Activated T-cell treated with anti-CD3 and anti-CD28 coated beads, Interleukin-2, amount 50 U/mL, for 24 hours (primary cell): ENCODE data around the gene ABHD5.

Source experiments
- DNase-seq: peaks from one replicate; pipeline ENCODE4 v3.0.0-alpha.2; 2020
- H3K27ac Mint-ChIP-seq: 2 replicates; pipeline ENCODE4 v1.8.0; 2020; ENCODE audit warnings: mild to moderate bottlenecking, mixed read lengths
- H3K27me3 Mint-ChIP-seq: 2 replicates; pipeline ENCODE4 v1.8.0; 2020; ENCODE audit warnings: mixed read lengths
- H3K36me3 Mint-ChIP-seq: 2 replicates; pipeline ENCODE4 v1.8.0; 2020; ENCODE audit warnings: low read depth, mixed read lengths
- H3K4me1 Mint-ChIP-seq: 2 replicates; pipeline ENCODE4 v1.8.0; 2020; ENCODE audit warnings: low read depth, mixed read lengths
- H3K4me3 Mint-ChIP-seq: 2 replicates; pipeline ENCODE4 v1.8.0; 2020; ENCODE audit warnings: mild to moderate bottlenecking, moderate library complexity, mixed read lengths
- H3K9me3 Mint-ChIP-seq: 2 replicates; pipeline ENCODE4 v1.8.0; 2020; ENCODE audit warnings: mixed read lengths

ABHD5 gene

GRCh38 chr3:43723121-43723734 is 32.5 kb downstream of the ABHD5 start:
- no peak for DNase-seq
- Mint-ChIP-seq H3K4me1 (no peaks in the 10 kb centered on the region), H3K4me3 (no peak overlapping the region), H3K27ac (no peak overlapping the region), H3K36me3 (peaks cover 40% of the 10 kb centered on the region), H3K27me3 (no peaks in the 10 kb centered on the region), H3K9me3 (no peaks in the 10 kb centered on the region)

GRCh38 chr3:43726521-43726920 is 35.8 kb downstream of the ABHD5 start:
- Mint-ChIP-seq H3K9me3 (no peaks in the 10 kb centered on the region), H3K4me1 (no peaks in the 10 kb centered on the region), H3K36me3 (peaks cover 22% of the 10 kb centered on the region), H3K27ac (no peak overlapping the region), H3K27me3 (no peaks in the 10 kb centered on the region), H3K4me3 (no peak overlapping the region)
- DNase-seq: no peak

- no peaks in the 10 kb centered on the region for H3K9me3 Mint-ChIP-seq
- no peaks in the 10 kb centered on the region for H3K27me3 Mint-ChIP-seq
- no peaks in the 10 kb centered on the region for H3K4me1 Mint-ChIP-seq
These were observed 37.2 kb downstream of the ABHD5 start for GRCh38 chr3:43727930-43728329.

GRCh38 chr3:43728476-43728875 is 37.7 kb downstream of the ABHD5 start:
- H3K27me3 Mint-ChIP-seq: no peaks in the 10 kb centered on the region
- H3K4me1 Mint-ChIP-seq: no peaks in the 10 kb centered on the region
- peaks cover 19% of the 10 kb centered on the region for H3K36me3 Mint-ChIP-seq
- no peaks in the 10 kb centered on the region for H3K9me3 Mint-ChIP-seq
- no peak for DNase-seq
- H3K4me3 Mint-ChIP-seq: no peak overlapping the region
- no peak overlapping the region for H3K27ac Mint-ChIP-seq

More at GRCh38 chr3:43727930-43728329, 37.2 kb downstream of the ABHD5 start:
- peaks cover 19% of the 10 kb centered on the region for H3K36me3 Mint-ChIP-seq
- no peak overlapping the region for H3K4me3 Mint-ChIP-seq
- no peak for DNase-seq
- H3K27ac Mint-ChIP-seq: no peak overlapping the region

GRCh38 chr3:43728947-43729346 is 38.2 kb downstream of the ABHD5 start:
- Mint-ChIP-seq H3K27me3 (no peaks in the 10 kb centered on the region), H3K9me3 (no peaks in the 10 kb centered on the region), H3K4me1 (no peaks in the 10 kb centered on the region), H3K4me3 (no peak overlapping the region), H3K36me3 (peaks cover 21% of the 10 kb centered on the region), H3K27ac (no peak overlapping the region)
- DNase-seq: no peak

- Mint-ChIP-seq H3K4me1 (no peaks in the 10 kb centered on the region), H3K9me3 (no peaks in the 10 kb centered on the region), H3K27ac (no peak overlapping the region), H3K36me3 (peaks cover 22% of the 10 kb centered on the region), H3K27me3 (no peaks in the 10 kb centered on the region), H3K4me3 (no peak overlapping the region)
- DNase-seq: no peak
These were observed 39.1 kb downstream of the ABHD5 start for GRCh38 chr3:43729707-43730414.

GRCh38 chr3:43732747-43733425 is 42.1 kb downstream of the ABHD5 start:
- no peaks in the 10 kb centered on the region for H3K27me3 Mint-ChIP-seq
- no peak overlapping the region for H3K27ac Mint-ChIP-seq
- no peaks in the 10 kb centered on the region for H3K4me1 Mint-ChIP-seq
- DNase-seq: no peak
- H3K4me3 Mint-ChIP-seq: no peak overlapping the region
- H3K9me3 Mint-ChIP-seq: no peaks in the 10 kb centered on the region
- H3K36me3 Mint-ChIP-seq: peaks cover 18% of the 10 kb centered on the region

GRCh38 chr3:43733459-43734384 is 43.0 kb downstream of the ABHD5 start:
- peaks cover 14% of the 10 kb centered on the region for H3K36me3 Mint-ChIP-seq
- H3K4me3 Mint-ChIP-seq: no peak overlapping the region
- DNase-seq: no peak
- no peaks in the 10 kb centered on the region for H3K9me3 Mint-ChIP-seq
- no peaks in the 10 kb centered on the region for H3K4me1 Mint-ChIP-seq
- H3K27ac Mint-ChIP-seq: no peak overlapping the region
- no peaks in the 10 kb centered on the region for H3K27me3 Mint-ChIP-seq

GRCh38 chr3:43734685-43735084 is 43.9 kb downstream of the ABHD5 start:
- Mint-ChIP-seq H3K27ac (no peak overlapping the region), H3K27me3 (no peaks in the 10 kb centered on the region), H3K36me3 (peaks cover 8% of the 10 kb centered on the region), H3K9me3 (no peaks in the 10 kb centered on the region), H3K4me3 (no peak overlapping the region), H3K4me1 (no peaks in the 10 kb centered on the region)
- DNase-seq: no peak

- no peaks in the 10 kb centered on the region for H3K4me1 Mint-ChIP-seq
- no peak overlapping the region for H3K4me3 Mint-ChIP-seq
- no peaks in the 10 kb centered on the region for H3K9me3 Mint-ChIP-seq
- DNase-seq: no peak
- H3K27me3 Mint-ChIP-seq: no peaks in the 10 kb centered on the region
- H3K27ac Mint-ChIP-seq: no peak overlapping the region
- peaks cover 8% of the 10 kb centered on the region for H3K36me3 Mint-ChIP-seq
These were observed 44.9 kb downstream of the ABHD5 start for GRCh38 chr3:43735618-43736017.

- Mint-ChIP-seq H3K36me3 (peaks cover 5% of the 10 kb centered on the region), H3K27ac (no peak overlapping the region), H3K27me3 (no peaks in the 10 kb centered on the region)
These were observed 46.1 kb downstream of the ABHD5 start for GRCh38 chr3:43736558-43737440.

GRCh38 chr3:43738305-43738704 is 47.6 kb downstream of the ABHD5 start:
- DNase-seq: no peak
- Mint-ChIP-seq H3K4me3 (no peak overlapping the region), H3K9me3 (no peaks in the 10 kb centered on the region), H3K4me1 (no peaks in the 10 kb centered on the region), H3K36me3 (peaks cover 4% of the 10 kb centered on the region), H3K27ac (no peak overlapping the region), H3K27me3 (no peaks in the 10 kb centered on the region)

More at GRCh38 chr3:43736558-43737440, 46.1 kb downstream of the ABHD5 start:
- no peak for DNase-seq
- Mint-ChIP-seq H3K9me3 (no peaks in the 10 kb centered on the region), H3K4me3 (no peak overlapping the region), H3K4me1 (no peaks in the 10 kb centered on the region)

- no peak overlapping the region for H3K4me3 Mint-ChIP-seq
- peaks cover 11% of the 10 kb centered on the region for H3K9me3 Mint-ChIP-seq
- H3K36me3 Mint-ChIP-seq: no peaks in the 10 kb centered on the region
- no peak for DNase-seq
- no peaks in the 10 kb centered on the region for H3K27me3 Mint-ChIP-seq
- H3K27ac Mint-ChIP-seq: no peak overlapping the region
- H3K4me1 Mint-ChIP-seq: no peaks in the 10 kb centered on the region
These were observed 52.2 kb downstream of the ABHD5 start for GRCh38 chr3:43742920-43743319.
